SK-MEL-5 (cell line): ENCODE measurements around the gene MT1M. TPM values are rescaled to one million over a fixed set of nuclear protein-coding genes. Genes with fewer than 3 reads are reported as not detected.

ENCODE experiments used
- DNase-seq: peaks from one replicate; pipeline ENCODE4 v3.0.0-alpha.2; 2016; ENCODE audit warnings: low read depth, low spot score
- in situ Hi-C: cut with HindIII; loops from 2 replicates; pipeline ENCODE4 v1.10.0; 2016; ENCODE audit warnings: low sequenced_read_pairs, high pct_unique_total_duplicates, low pct_unique_long_range_greater_than_20kb
- total RNA-seq: library from RNA; depleted of rRNA; stranded (reverse); fragments of >200 nt; shearing (Covaris generic); gene quantifications from 2 replicates; pipeline ENCODE4 v1.2.3, GENCODE V29; 2014; rRNA removed

Gene MT1M
- total RNA-seq, 1 experiment from 2014 or later: not detected

GRCh38 chr16:56681939-56682702, 49.7 kb downstream of the MT1M start, which contains the start of gene MT1X:
MT1X (plus strand) TSS chr16:56682470; CDS start chr16:56682541, 71 bp downstream.
- in situ Hi-C loops: no loop called here
- DNase-seq: peak; percentile 79

- in situ Hi-C loops: no loop called here
- DNase-seq: no peak
Measured at GRCh38 chr16:56682703-56683397, 50.4 kb downstream of the MT1M start.

Other genes with a start within 250 kb of the MT1M start
- gene AMFR, start 207.1 kb upstream of the MT1M start, total RNA-seq: 122 and 126 TPM in 2 replicates
- gene NUDT21, start 181.3 kb upstream of the MT1M start, total RNA-seq: 72.7 and 83.5 TPM in 2 replicates
- 92.6 and 95.1 TPM in 2 replicates for gene OGFOD1, start 181.1 kb upstream of the MT1M start, total RNA-seq
- gene BBS2, start 112.6 kb upstream of the MT1M start, total RNA-seq: 22.8 and 28.3 TPM in 2 replicates
- not detected in 2 replicates for gene MT4, start 67.6 kb upstream of the MT1M start, total RNA-seq
- not detected in 2 replicates for gene MT3, start 43.1 kb upstream of the MT1M start, total RNA-seq
- 8.8 and 15.0 TPM in 2 replicates for gene MT2A, start 24.1 kb upstream of the MT1M start, total RNA-seq
- gene MT1E, start 6.9 kb upstream of the MT1M start, total RNA-seq: not detected in 2 replicates
- not detected in 2 replicates for gene MT1A, start 6.0 kb downstream of the MT1M start, total RNA-seq
- not detected in 2 replicates for gene MT1B, start 19.2 kb downstream of the MT1M start, total RNA-seq
- gene MT1F, start 25.3 kb downstream of the MT1M start, total RNA-seq: 0.24 TPM in 1 of 2 replicates, not detected in the other
- not detected in 2 replicates for gene MT1G, start 35.4 kb downstream of the MT1M start, total RNA-seq
- gene MT1H, start 37.2 kb downstream of the MT1M start, total RNA-seq: not detected in 2 replicates
- 17.2 and 17.8 TPM in 2 replicates for gene MT1X, start 49.8 kb downstream of the MT1M start, total RNA-seq
- 132 and 134 TPM in 2 replicates for gene NUP93, start 97.5 kb downstream of the MT1M start, total RNA-seq
- not detected in 2 replicates for gene SLC12A3, start 232.5 kb downstream of the MT1M start, total RNA-seq